OCI-LY1 (cell line): Measurements from ENCODE around the gene LIME1.

Source experiments
- H2AFZ ChIP-seq: fragments of 200-600 bp; sonication (generic), shearing (Covaris generic); 2 replicates; pipeline ENCODE4 v1.6.0; 2014; ENCODE audit warnings: antibody characterized with exemption, mild to moderate bottlenecking, low read length
- H3F3A ChIP-seq: fragments of 200-600 bp; sonication (generic), shearing (Covaris generic); 2 replicates; pipeline ENCODE4 v1.6.0; 2014; ENCODE audit warnings: mild to moderate bottlenecking, antibody characterized with exemption, low read length, moderate library complexity; ENCODE audit not compliant: insufficient read depth
- H3K27ac ChIP-seq: fragments of 200-600 bp; sonication (generic); 2 replicates; pipeline ENCODE4 v1.5.1; 2014; ENCODE audit warnings: low read length, mixed run types, mild to moderate bottlenecking, low read depth; ENCODE audit not compliant: poor library complexity, severe bottlenecking
- H3K27me3 ChIP-seq: fragments of 200-600 bp; sonication (generic); 2 replicates; pipeline ENCODE4 v1.6.0; 2014; ENCODE audit warnings: antibody characterized with exemption, mild to moderate bottlenecking, low read length, moderate library complexity; ENCODE audit not compliant: insufficient read depth
- H3K36me3 ChIP-seq: fragments of 200-600 bp; sonication (generic); 2 replicates; pipeline ENCODE4 v1.6.1; 2014; ENCODE audit warnings: mild to moderate bottlenecking, antibody characterized with exemption, low read length, moderate library complexity, mixed read lengths; ENCODE audit not compliant: insufficient read depth
- H3K4me1 ChIP-seq: fragments of 200-600 bp; sonication (generic); 2 replicates; pipeline ENCODE4 v1.5.1; 2014; ENCODE audit warnings: mild to moderate bottlenecking, low read length, moderate library complexity; ENCODE audit not compliant: insufficient read depth, severe bottlenecking
- H3K4me2 ChIP-seq: fragments of 200-600 bp; sonication (generic), shearing (Covaris generic); 2 replicates; pipeline ENCODE4 v1.6.1; 2014; ENCODE audit warnings: low read length
- H3K4me3 ChIP-seq: fragments of 200-600 bp; sonication (generic); 2 replicates; pipeline ENCODE4 v1.5.1; 2014; ENCODE audit warnings: low read length, low read depth, mild to moderate bottlenecking, mixed read lengths; ENCODE audit not compliant: poor library complexity, severe bottlenecking
- H3K79me2 ChIP-seq: fragments of 200-600 bp; shearing (Covaris generic); 2 replicates; pipeline ENCODE4 v1.6.1; 2016; ENCODE audit warnings: mixed run types, low read length, mixed read lengths; ENCODE audit not compliant: insufficient read depth
- H3K9ac ChIP-seq: fragments of 200-600 bp; sonication (generic), shearing (Covaris generic); 2 replicates; pipeline ENCODE4 v1.6.1; 2014; ENCODE audit warnings: mild to moderate bottlenecking, low read length, mixed read lengths
- H3K9me2 ChIP-seq: fragments of 200-600 bp; sonication (generic), shearing (Covaris generic); 2 replicates; pipeline ENCODE4 v1.6.1; 2014; ENCODE audit warnings: low read depth, mild to moderate bottlenecking, low read length, mixed read lengths
- H3K9me3 ChIP-seq: fragments of 200-600 bp; shearing (Covaris generic); 2 replicates; pipeline ENCODE4 v1.6.1; 2014; ENCODE audit warnings: low read length, mixed read lengths
- H4K20me1 ChIP-seq: fragments of 200-600 bp; sonication (generic), shearing (Covaris generic); 2 replicates; pipeline ENCODE4 v1.6.0; 2016; ENCODE audit warnings: mild to moderate bottlenecking, low read length; ENCODE audit not compliant: insufficient read depth
- EZH2 ChIP-seq: fragments of 200-600 bp; sonication (generic), shearing (Covaris generic); IDR thresholded peaks from 2 replicates; pipeline ENCODE4 v1.8.0; 2017; ENCODE audit warnings: borderline replicate concordance, mixed run types, mild to moderate bottlenecking, antibody characterized with exemption, low read length, moderate library complexity, mixed read lengths
- TF ChIP-seq, protein P1 (sequence below): fragments of 200-600 bp; sonication (generic), shearing (Covaris generic); IDR thresholded peaks from 2 replicates; pipeline ENCODE4 v1.5.1; 2017; ENCODE audit warnings: mild to moderate bottlenecking, antibody characterized with exemption, low read length, moderate library complexity, mixed read lengths

Gene LIME1

DNA sequence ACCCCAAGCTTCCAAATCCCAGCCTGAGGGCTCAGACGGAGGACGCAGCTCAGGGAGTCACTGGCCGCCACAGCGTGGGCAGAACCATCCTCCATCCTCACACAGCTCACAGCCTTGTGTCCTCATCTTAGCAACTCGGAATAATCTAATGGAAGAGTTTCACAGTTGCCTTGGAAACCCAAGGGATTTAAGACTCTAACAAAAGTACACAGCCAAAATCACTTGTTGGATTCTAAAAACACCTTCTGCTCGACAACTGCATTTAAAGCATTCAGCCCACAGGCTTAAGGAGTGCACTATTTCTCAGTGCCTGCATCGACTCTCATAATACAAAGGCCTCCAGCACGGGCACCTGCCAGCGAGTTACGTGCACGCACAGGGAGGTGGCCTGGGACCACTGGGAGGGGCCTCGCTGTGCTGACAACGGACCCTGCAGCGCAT, 49.2 kb downstream of the LIME1 start:
- TF ChIP-seq EZH2 = no peak
- Histone ChIP-seq H3K27me3 (0 out of 2 replicates have a peak, but pooled peaks cover 7% of the 10 kb centered on the region), H3K79me2 (no peaks in the 10 kb centered on the region), H3K36me3 (no peaks in the 10 kb centered on the region), H3F3A (no peaks in the 10 kb centered on the region), H3K9me3 (no peaks in the 10 kb centered on the region), H3K4me3 (no peak overlapping the region), H4K20me1 (no peaks in the 10 kb centered on the region), H3K4me1 (peaks cover 3% of the 10 kb centered on the region), H3K9me2 (no peaks in the 10 kb centered on the region), H3K27ac (no peak overlapping the region), H3K4me2 (no peak overlapping the region), H3K9ac (no peak overlapping the region), H2AFZ (no peak overlapping the region)

DNA sequence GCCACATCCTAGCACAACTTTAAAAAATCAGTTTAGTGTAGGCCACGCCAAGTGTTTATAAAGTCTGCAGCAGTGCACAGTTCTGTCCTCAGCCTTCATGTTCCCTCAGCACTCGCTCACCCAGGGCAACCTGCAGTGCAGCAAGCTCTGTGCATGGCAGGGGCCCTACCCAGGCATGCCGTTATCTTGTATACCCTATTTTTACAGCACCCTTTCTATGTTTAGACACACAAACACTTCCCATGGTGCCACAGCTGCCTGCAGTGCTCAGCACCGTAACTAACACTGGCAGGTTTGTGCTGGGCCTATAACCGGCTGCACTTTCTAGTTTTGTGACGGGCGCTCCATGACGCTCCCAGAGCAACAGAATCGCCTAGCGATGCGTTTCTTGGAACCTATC, 50.8 kb downstream of the LIME1 start:
- Histone ChIP-seq H3K79me2 (no peaks in the 10 kb centered on the region), H3K27ac (no peak overlapping the region), H3K9me2 (no peaks in the 10 kb centered on the region), H3K9ac (no peak overlapping the region), H3K9me3 (no peaks in the 10 kb centered on the region), H3K4me2 (no peak overlapping the region), H3F3A (no peaks in the 10 kb centered on the region), H3K36me3 (no peaks in the 10 kb centered on the region), H3K27me3 (0 out of 2 replicates have a peak, but pooled peaks cover 7% of the 10 kb centered on the region), H3K4me3 (no peak overlapping the region), H4K20me1 (no peaks in the 10 kb centered on the region), H2AFZ (no peak overlapping the region), H3K4me1 (peaks cover under 1% of the 10 kb centered on the region)
- TF ChIP-seq EZH2 = no peak
- TF ChIP-seq, protein P1, sequence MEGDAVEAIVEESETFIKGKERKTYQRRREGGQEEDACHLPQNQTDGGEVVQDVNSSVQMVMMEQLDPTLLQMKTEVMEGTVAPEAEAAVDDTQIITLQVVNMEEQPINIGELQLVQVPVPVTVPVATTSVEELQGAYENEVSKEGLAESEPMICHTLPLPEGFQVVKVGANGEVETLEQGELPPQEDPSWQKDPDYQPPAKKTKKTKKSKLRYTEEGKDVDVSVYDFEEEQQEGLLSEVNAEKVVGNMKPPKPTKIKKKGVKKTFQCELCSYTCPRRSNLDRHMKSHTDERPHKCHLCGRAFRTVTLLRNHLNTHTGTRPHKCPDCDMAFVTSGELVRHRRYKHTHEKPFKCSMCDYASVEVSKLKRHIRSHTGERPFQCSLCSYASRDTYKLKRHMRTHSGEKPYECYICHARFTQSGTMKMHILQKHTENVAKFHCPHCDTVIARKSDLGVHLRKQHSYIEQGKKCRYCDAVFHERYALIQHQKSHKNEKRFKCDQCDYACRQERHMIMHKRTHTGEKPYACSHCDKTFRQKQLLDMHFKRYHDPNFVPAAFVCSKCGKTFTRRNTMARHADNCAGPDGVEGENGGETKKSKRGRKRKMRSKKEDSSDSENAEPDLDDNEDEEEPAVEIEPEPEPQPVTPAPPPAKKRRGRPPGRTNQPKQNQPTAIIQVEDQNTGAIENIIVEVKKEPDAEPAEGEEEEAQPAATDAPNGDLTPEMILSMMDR = no peak

DNA sequence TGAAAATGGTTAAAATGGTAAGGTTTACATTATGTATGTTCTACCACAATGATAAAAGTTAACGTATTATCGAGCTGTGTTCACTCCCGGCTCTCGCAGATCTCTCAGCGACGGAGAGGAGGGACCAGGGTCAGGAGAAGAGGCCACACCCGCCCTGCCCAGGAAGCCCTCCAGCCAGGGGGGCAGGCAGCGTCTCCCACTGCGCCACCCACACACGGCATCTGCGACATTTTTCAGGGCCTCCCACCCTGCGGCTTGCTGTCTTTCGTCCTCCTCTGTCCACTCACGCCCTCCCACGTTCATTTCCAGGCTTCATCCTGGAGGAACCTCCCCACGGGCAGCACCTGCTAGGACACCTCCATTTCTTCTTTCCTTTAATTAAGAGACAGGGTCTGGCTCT, 51.3 kb downstream of the LIME1 start:
- H3K27me3 ChIP-seq = peaks cover 8% of the 10 kb centered on the region; the same call in 1 of the 2 replicates
- H3K9ac ChIP-seq = no peak overlapping the region
- no peak overlapping the region for H3K4me2 ChIP-seq
- no peaks in the 10 kb centered on the region for H3K4me1 ChIP-seq
- H3F3A ChIP-seq = no peaks in the 10 kb centered on the region
- no peaks in the 10 kb centered on the region for H3K79me2 ChIP-seq
- TF ChIP-seq, protein P1 = no peak
- TF ChIP-seq EZH2 = no peak
- no peaks in the 10 kb centered on the region for H3K9me2 ChIP-seq
- no peaks in the 10 kb centered on the region for H3K9me3 ChIP-seq
- no peak overlapping the region for H3K27ac ChIP-seq
- no peak overlapping the region for H3K4me3 ChIP-seq
- no peaks in the 10 kb centered on the region for H3K36me3 ChIP-seq
- no peak overlapping the region for H2AFZ ChIP-seq
- H4K20me1 ChIP-seq = no peaks in the 10 kb centered on the region
